ENCODE data around the gene SSTR5.

The SSTR5 gene

GRCh38 chr16:1056196-1056595, 16.4 kb upstream of the SSTR5 start:
- DNase-seq = no peak

- no peak for DNase-seq
Measured at GRCh38 chr16:1057252-1057932, 15.2 kb upstream of the SSTR5 start.

GRCh38 chr16:1058216-1058615, 14.3 kb upstream of the SSTR5 start:
- DNase-seq = no peak

GRCh38 chr16:1059310-1059709, 13.2 kb upstream of the SSTR5 start:
- no peak for DNase-seq

- no peak for DNase-seq
Measured at GRCh38 chr16:1060416-1061340, 11.9 kb upstream of the SSTR5 start.

- no peak for DNase-seq
Measured at GRCh38 chr16:1061769-1062505, 10.6 kb upstream of the SSTR5 start.

- DNase-seq = no peak
Measured at GRCh38 chr16:1062895-1063294, 9.7 kb upstream of the SSTR5 start.

GRCh38 chr16:1063728-1064127, 8.8 kb upstream of the SSTR5 start:
- no peak for DNase-seq

GRCh38 chr16:1065469-1066128, 6.9 kb upstream of the SSTR5 start:
- DNase-seq = no peak

GRCh38 chr16:1066584-1067172, 5.9 kb upstream of the SSTR5 start:
- no peak for DNase-seq

- no peak for DNase-seq
Measured at GRCh38 chr16:1067629-1068028, 4.9 kb upstream of the SSTR5 start.

- DNase-seq = no peak
Measured at GRCh38 chr16:1068451-1068850, 4.1 kb upstream of the SSTR5 start.

GRCh38 chr16:1069154-1069553, 3.4 kb upstream of the SSTR5 start:
- DNase-seq = no peak

- DNase-seq = no peak
Measured at GRCh38 chr16:1070084-1070863, 2.3 kb upstream of the SSTR5 start.

- no peak for DNase-seq
Measured at GRCh38 chr16:1070864-1071408, 1.6 kb upstream of the SSTR5 start.

GRCh38 chr16:1071561-1072225, 854 bp upstream of the SSTR5 start:
- DNase-seq = no peak

GRCh38 chr16:1073262-1073558, 663 bp downstream of the SSTR5 start:
- no peak for DNase-seq

GRCh38 chr16:1073566-1074378, 1.2 kb downstream of the SSTR5 start:
- DNase-seq = no peak

- DNase-seq = no peak
Measured at GRCh38 chr16:1074379-1074649, 1.8 kb downstream of the SSTR5 start.

- DNase-seq = no peak
Measured at GRCh38 chr16:1075546-1075945, 3.0 kb downstream of the SSTR5 start.

Measured in cerebellar nuclear complex (tissue), 1 donor.